ENCODE results near the gene NEMP2. TPM values are rescaled to one million over a fixed set of nuclear protein-coding genes. Genes with fewer than 3 reads are reported as not detected.
A peak's percentile ranks its signal among the peaks of the same experiment; 100 is the strongest.

Gene NEMP2
- total and polyA plus RNA-seq, 2 of the 4 experiments (the other 2 are of a cell fraction) = 1.1 to 1.3 TPM

DNA sequence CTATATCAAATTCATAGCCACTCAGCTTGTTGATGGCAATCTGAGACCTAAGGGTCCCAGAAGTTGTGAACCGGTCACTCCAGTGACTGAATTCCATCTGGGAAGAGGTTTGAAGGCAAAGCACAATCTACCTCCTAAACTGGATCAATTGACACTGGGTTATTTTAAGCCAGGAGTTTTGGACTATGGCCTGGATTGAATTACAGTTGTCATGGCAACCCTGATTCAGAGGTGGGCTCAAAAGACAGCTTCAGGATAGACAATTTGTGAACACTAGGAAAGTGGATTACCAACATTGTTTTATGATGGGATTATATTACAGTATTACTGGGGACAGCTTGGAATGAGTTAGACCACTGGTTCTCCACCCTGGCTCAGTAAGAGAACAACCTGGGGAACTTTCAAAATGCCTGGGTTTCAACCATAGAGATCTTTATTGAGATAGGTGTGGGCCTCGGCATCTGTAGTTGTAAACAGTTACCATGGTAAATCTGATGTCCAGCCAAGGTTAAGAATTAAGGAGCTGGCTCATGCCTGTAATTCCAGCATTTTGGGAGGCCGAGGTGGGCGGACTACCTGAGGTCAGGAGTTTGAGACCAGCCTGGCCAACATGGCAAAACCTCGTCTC lies 67.6 kb downstream of the NEMP2 start:
- H4K20me1 ChIP-seq (ENCODE audit: insufficient read depth, low read length) = no peaks in the 10 kb centered on the region; the same call in 1 of the 2 replicates
- peak overlapping the region; percentile 98; the same call in 1 of the 2 replicates for H3K27ac ChIP-seq (ENCODE audit: insufficient read depth, low read length)
- no peak for ATAC-seq (ENCODE audit: low read depth)
- H3K56ac ChIP-seq (ENCODE audit: extremely low read depth, insufficient read depth, low read length) = no peak overlapping the region
- in situ Hi-C loops (cut with MboI; ENCODE audit: low sequenced_read_pairs) (no loop called here), dilution Hi-C loops (cut with HindIII; ENCODE audit: low sequenced_read_pairs, unreplicated experiment) (no loop called here), intact Hi-C loops (cut with micrococcal nuclease) (loop anchor here (5.0 kb wide), 1 partner anchor 60 kb away; the partner anchor contains the start of gene MFSD6)
- H3K23ac ChIP-seq (ENCODE audit: low read depth, low read length) = no peak overlapping the region
- H2AFZ ChIP-seq (replicated peaks; ENCODE audit: low read length, poor library complexity) = no peak overlapping the region
- no peaks in the 10 kb centered on the region for H3K27me3 ChIP-seq (ENCODE audit: control insufficient read depth, insufficient read depth, low read length)
- ChIA-PET CTCF (no interaction called here), POLR2A (ENCODE audit: unreplicated experiment) (no interaction called here)
- no peaks in the 10 kb centered on the region; a peak in 1 of 4 replicates for H3K79me1 ChIP-seq (ENCODE audit: low read depth in 1 of 2, low read length in 2 of 2)
- H3K9me3 ChIP-seq (ENCODE audit: control insufficient read depth, insufficient read depth, low read length) = no peaks in the 10 kb centered on the region
- H3K4me1 ChIP-seq (ENCODE audit: control insufficient read depth, insufficient read depth, low read length) = peaks cover 15% of the 10 kb centered on the region
- H3K4me3 ChIP-seq (ENCODE audit: insufficient read depth, low read depth, low read length) = no peak overlapping the region
- no TSS peak for BruUV-seq (replicated peaks)
- TF ChIP-seq NFE2L2 (IDR thresholded peaks at IDR 0.05; ENCODE audit: low read depth, low read length) (no peak), MAFK (IDR thresholded peaks at IDR 0.05; ENCODE audit: low read depth, low read length) (no peak), MAZ (IDR thresholded peaks at IDR 0.05; ENCODE audit: borderline replicate concordance, low read depth, low read length) (no peak), CHD1 (IDR thresholded peaks at IDR 0.05; ENCODE audit: low read depth, low read length) (no peak), ELK1 (IDR thresholded peaks at IDR 0.05; ENCODE audit: borderline replicate concordance, low read depth, low read length) (no peak), CEBPB (IDR thresholded peaks at IDR 0.05; ENCODE audit: low read depth, low read length) (no peak), RAD21 (IDR thresholded peaks at IDR 0.05; ENCODE audit: low read length) (no peak), POLR2A (IDR thresholded peaks at IDR 0.05; ENCODE audit: low read depth, low read length) (no peak), BHLHE40 (IDR thresholded peaks at IDR 0.05; ENCODE audit: low read depth, low read length) (no peak), MXI1 (IDR thresholded peaks at IDR 0.05; ENCODE audit: borderline replicate concordance, low read depth, low read length) (no peak), FOS (IDR thresholded peaks at IDR 0.05; ENCODE audit: low read depth, low read length) (no peak), RCOR1 (IDR thresholded peaks at IDR 0.05; ENCODE audit: insufficient replicate concordance, low read length) (no peak), RFX5 (IDR thresholded peaks at IDR 0.05; ENCODE audit: low read depth, low read length) (no peak)
- TF ChIP-seq, protein P1, sequence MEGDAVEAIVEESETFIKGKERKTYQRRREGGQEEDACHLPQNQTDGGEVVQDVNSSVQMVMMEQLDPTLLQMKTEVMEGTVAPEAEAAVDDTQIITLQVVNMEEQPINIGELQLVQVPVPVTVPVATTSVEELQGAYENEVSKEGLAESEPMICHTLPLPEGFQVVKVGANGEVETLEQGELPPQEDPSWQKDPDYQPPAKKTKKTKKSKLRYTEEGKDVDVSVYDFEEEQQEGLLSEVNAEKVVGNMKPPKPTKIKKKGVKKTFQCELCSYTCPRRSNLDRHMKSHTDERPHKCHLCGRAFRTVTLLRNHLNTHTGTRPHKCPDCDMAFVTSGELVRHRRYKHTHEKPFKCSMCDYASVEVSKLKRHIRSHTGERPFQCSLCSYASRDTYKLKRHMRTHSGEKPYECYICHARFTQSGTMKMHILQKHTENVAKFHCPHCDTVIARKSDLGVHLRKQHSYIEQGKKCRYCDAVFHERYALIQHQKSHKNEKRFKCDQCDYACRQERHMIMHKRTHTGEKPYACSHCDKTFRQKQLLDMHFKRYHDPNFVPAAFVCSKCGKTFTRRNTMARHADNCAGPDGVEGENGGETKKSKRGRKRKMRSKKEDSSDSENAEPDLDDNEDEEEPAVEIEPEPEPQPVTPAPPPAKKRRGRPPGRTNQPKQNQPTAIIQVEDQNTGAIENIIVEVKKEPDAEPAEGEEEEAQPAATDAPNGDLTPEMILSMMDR (conservative IDR thresholded peaks at IDR 0.05; ENCODE audit: low read depth, low read length) = no peak
- TF ChIP-seq, protein P2, sequence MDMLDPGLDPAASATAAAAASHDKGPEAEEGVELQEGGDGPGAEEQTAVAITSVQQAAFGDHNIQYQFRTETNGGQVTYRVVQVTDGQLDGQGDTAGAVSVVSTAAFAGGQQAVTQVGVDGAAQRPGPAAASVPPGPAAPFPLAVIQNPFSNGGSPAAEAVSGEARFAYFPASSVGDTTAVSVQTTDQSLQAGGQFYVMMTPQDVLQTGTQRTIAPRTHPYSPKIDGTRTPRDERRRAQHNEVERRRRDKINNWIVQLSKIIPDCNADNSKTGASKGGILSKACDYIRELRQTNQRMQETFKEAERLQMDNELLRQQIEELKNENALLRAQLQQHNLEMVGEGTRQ (IDR thresholded peaks at IDR 0.05; ENCODE audit: low read depth, low read length) = no peak
- H2BK5ac ChIP-seq (ENCODE audit: low read depth, low read length, poor library complexity, severe bottlenecking) = no peak overlapping the region
- H3K18ac ChIP-seq (ENCODE audit: low read depth, low read length) = peak overlapping the region; percentile 61
- 0 out of 2 replicates have a peak overlapping the region, but pooled peaks have one; percentile 25 for H3K14ac ChIP-seq (replicated peaks; ENCODE audit: low read depth, low read length)
- peak overlapping the region; percentile 64 for H4K5ac ChIP-seq (ENCODE audit: low read depth, low read length)
- H4K91ac ChIP-seq (ENCODE audit: insufficient read depth, low read depth, low read length) = no peak overlapping the region
- WGBS, 2 experiments (ENCODE audit: extremely low coverage in 2 of 2, insufficient read length in 1 of 2) = 67% methylated on average over 1 of the region's 5 CpGs; no CpG with 5 or more reads in 1 of the 2 experiments
- no peak overlapping the region for H2AK9ac ChIP-seq (replicated peaks; ENCODE audit: low read depth, low read length, poor library complexity)
- H2AK5ac ChIP-seq (ENCODE audit: low read depth, low read length) = no peak overlapping the region
- H2BK15ac ChIP-seq (ENCODE audit: low read depth, low read length) = peak overlapping the region; percentile 65; the same call in 1 of the 3 replicates
- H3K9ac ChIP-seq (ENCODE audit: low read depth, low read length) = no peak overlapping the region
- peak; percentile 25 for DNase-seq
- H3K36me3 ChIP-seq (ENCODE audit: control insufficient read depth, insufficient read depth, low read length) = no peaks in the 10 kb centered on the region; the same call in 1 of the 2 replicates
- H2BK120ac ChIP-seq (ENCODE audit: low read depth, low read length) = peak overlapping the region; percentile 83; the same call in 1 of the 2 replicates
- peaks cover 11% of the 10 kb centered on the region for H3K9me1 ChIP-seq (ENCODE audit: insufficient read depth, low read length)
- H4K8ac ChIP-seq (ENCODE audit: low read depth in 2 of 2, low read length in 2 of 2) = no peak overlapping the region; a peak in 1 of 4 replicates
- peak overlapping the region; percentile 8; the same call in 1 of the 2 replicates for H3K4ac ChIP-seq (ENCODE audit: low read depth, low read length)
- H3K4me2 ChIP-seq (ENCODE audit: low read depth, low read length) = no peak overlapping the region
- H2BK20ac ChIP-seq (ENCODE audit: low read depth, low read length) = peak overlapping the region; percentile 16; the same call in 1 of the 2 replicates
